ENCODE measurements around the gene RAE1. TPM values are rescaled to one million over a fixed set of nuclear protein-coding genes. Genes with fewer than 3 reads are reported as not detected.

Gene RAE1, protein sequence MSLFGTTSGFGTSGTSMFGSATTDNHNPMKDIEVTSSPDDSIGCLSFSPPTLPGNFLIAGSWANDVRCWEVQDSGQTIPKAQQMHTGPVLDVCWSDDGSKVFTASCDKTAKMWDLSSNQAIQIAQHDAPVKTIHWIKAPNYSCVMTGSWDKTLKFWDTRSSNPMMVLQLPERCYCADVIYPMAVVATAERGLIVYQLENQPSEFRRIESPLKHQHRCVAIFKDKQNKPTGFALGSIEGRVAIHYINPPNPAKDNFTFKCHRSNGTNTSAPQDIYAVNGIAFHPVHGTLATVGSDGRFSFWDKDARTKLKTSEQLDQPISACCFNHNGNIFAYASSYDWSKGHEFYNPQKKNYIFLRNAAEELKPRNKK
- total RNA-seq (10 to 100 TPM; 14.4 to 34.4 (median 22.7) TPM), polyA plus RNA-seq (10 to 100 TPM in 1 of 3 donors, 1 to 10 TPM in 2; 8.8 to 46.9 (median 9.7) TPM)
- long read RNA-seq, donor 1, transcript RAE1-203 (12 exons, 2,639 nt), result major isoform, 14 of 15 reads
- long read RNA-seq, donor 1, partial matches to known transcripts, result 0 of 15 reads
- long read RNA-seq, donor 1, other reads (novel, unspliced or antisense), result 0 of 15 reads
- long read RNA-seq, donor 2, transcript RAE1-203 (12 exons, 2,639 nt), result major isoform, 11 of 13 reads
- long read RNA-seq, donor 2, partial matches to known transcripts, result 0 of 13 reads
- long read RNA-seq, donor 2, other reads (novel, unspliced or antisense), result 0 of 13 reads
- long read RNA-seq, donor 3, transcript RAE1-203 (12 exons, 2,639 nt), result major isoform, 8 of 8 reads
- long read RNA-seq, donor 3, partial matches to known transcripts, result 0 of 8 reads
- long read RNA-seq, donor 3, other reads (novel, unspliced or antisense), result 0 of 8 reads
- long read RNA-seq, donor 4, transcript RAE1-203 (12 exons, 2,639 nt), result major isoform, 34 of 40 reads
- long read RNA-seq, donor 4, partial matches to known transcripts, result 2 of 40 reads
- long read RNA-seq, donor 4, other reads (novel, unspliced or antisense), result 3 of 40 reads
- long read RNA-seq, donor 5, transcript RAE1-203 (12 exons, 2,639 nt), result major isoform, 65 of 69 reads
- long read RNA-seq, donor 5, partial matches to known transcripts, result 1 of 69 reads
- long read RNA-seq, donor 5, other reads (novel, unspliced or antisense), result 2 of 69 reads
- long read RNA-seq, donor 6, transcript RAE1-203 (12 exons, 2,639 nt), result major isoform, 27 of 31 reads
- long read RNA-seq, donor 6, partial matches to known transcripts, result 2 of 31 reads
- long read RNA-seq, donor 6, other reads (novel, unspliced or antisense), result 2 of 31 reads
- long read RNA-seq, donor 7, partial matches to known transcripts, result 0 of 2 reads
- long read RNA-seq, donor 7, other reads (novel, unspliced or antisense), result 0 of 2 reads
- long read RNA-seq, donor 8, transcript RAE1-203 (12 exons, 2,639 nt), result major isoform, 15 of 20 reads
- long read RNA-seq, donor 8, partial matches to known transcripts, result 0 of 20 reads
- long read RNA-seq, donor 8, other reads (novel, unspliced or antisense), result 0 of 20 reads
- long read RNA-seq, donor 9, transcript RAE1-203 (12 exons, 2,639 nt), result major isoform, 9 of 16 reads
- long read RNA-seq, donor 9, partial matches to known transcripts, result 5 of 16 reads
- long read RNA-seq, donor 9, other reads (novel, unspliced or antisense), result 0 of 16 reads
- long read RNA-seq, donor 10, transcript RAE1-203 (12 exons, 2,639 nt), result major isoform, 6 of 8 reads
- long read RNA-seq, donor 10, partial matches to known transcripts, result 0 of 8 reads
- long read RNA-seq, donor 10, other reads (novel, unspliced or antisense), result 0 of 8 reads

DNA sequence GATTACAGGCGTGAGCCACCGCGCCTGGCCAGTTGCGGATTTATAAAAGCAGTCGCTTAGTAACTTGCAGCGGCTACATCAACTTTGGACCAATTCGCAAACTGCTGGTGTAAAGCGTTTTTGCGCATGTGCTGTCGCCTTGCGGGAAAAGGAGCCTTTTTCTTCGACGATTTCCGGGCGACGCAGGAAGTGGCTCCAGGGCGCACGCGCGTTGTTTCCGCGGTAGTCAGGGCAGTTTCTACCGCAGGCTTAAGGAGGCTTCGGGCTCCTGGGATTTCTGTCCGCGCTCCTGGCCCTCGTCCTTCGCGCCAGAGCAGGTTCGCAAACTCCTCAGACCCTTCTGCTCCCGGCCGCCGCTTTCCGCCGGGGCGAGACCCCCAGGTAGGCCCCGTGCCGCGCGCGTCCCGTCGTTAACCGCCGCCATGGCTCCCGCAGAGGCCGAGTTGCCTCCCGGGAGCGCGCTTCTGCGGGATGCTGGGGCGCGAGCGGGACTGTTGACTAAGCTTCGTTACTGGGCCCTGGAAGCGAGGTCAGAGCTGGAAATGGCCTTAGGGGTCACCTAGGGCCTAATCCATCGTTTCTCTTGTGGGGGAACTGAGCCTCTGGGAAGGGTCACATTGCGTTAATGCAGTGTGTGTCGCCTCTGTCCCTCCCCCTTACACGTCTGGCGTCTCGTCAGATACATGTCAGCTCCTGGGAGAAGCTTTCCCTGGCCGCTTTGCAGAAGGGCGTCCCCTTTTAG lies at the start of gene RAE1:
TSS of gene RAE1 (plus strand) at position 214 of the 742 bp plus-strand sequence. CDS start 2,784 bp downstream, outside the sequence.
- Histone ChIP-seq H3K27ac (peak within 1 kb of the TSS in 4 of 5 donors; percentile 34 to 92 (median 72)), H3K36me3 (replicated peaks in 1 of 2) (no peaks in the 10 kb centered on the region), H3K27me3 (no peaks in the 10 kb centered on the region), H3K4me1 (replicated peaks in 1 of 2) (peaks cover 5 to 14% of the 10 kb centered on the region in 2 donors), H3K4me3 (peak within 1 kb of the TSS in 3 of 4 donors; percentile 38 to 83 (median 65)), H3K9me3 (replicated peaks in 1 of 3) (no peaks in the 10 kb centered on the region)
- peak; percentile 88 to 95 (median 93) for DNase-seq
- WGBS, 4 donors, result 0% methylated on average over 18 to 64 of the region's 64 CpGs
- intact Hi-C loops (cut with DNase I), result no loop called here
- TF ChIP-seq, protein P1, sequence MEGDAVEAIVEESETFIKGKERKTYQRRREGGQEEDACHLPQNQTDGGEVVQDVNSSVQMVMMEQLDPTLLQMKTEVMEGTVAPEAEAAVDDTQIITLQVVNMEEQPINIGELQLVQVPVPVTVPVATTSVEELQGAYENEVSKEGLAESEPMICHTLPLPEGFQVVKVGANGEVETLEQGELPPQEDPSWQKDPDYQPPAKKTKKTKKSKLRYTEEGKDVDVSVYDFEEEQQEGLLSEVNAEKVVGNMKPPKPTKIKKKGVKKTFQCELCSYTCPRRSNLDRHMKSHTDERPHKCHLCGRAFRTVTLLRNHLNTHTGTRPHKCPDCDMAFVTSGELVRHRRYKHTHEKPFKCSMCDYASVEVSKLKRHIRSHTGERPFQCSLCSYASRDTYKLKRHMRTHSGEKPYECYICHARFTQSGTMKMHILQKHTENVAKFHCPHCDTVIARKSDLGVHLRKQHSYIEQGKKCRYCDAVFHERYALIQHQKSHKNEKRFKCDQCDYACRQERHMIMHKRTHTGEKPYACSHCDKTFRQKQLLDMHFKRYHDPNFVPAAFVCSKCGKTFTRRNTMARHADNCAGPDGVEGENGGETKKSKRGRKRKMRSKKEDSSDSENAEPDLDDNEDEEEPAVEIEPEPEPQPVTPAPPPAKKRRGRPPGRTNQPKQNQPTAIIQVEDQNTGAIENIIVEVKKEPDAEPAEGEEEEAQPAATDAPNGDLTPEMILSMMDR (IDR thresholded peaks at IDR 0.05), result no peak
- TF ChIP-seq POLR2A (IDR thresholded peaks at IDR 0.05), result peak in 1 of 2 donors; percentile 43

DNA sequence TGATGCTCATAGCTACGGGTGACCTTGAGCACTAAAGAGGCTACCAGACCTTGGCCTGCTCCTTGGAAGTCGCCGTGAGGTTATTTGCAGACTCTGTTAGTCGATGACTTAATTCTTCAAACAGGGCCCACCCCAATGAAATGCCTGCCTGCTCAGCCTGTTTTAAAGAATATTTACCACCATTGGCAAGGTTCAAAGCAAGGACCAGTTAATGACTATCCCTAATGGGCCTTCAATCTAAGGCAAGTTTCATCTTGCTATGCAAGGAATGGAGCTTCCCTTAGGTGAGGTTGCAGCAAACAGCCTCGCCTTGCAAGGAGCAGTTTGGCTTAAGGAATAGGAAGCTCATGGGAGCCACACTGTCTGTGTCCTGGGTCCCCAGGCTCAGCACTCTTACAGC lies 44.3 kb upstream of the RAE1 start:
- Histone ChIP-seq H3K36me3 (replicated peaks in 1 of 2) (no peaks in the 10 kb centered on the region), H3K4me1 (replicated peaks in 1 of 2) (no peaks in the 10 kb centered on the region), H3K9me3 (replicated peaks in 1 of 3) (no peaks in the 10 kb centered on the region), H3K4me3 (no peak overlapping the region), H3K27me3 (peaks cover 9% of the 10 kb centered on the region), H3K27ac (no peak overlapping the region)
- intact Hi-C loops (cut with DNase I), result no loop called here
- DNase-seq, result no peak
- 58 to 71% (median 64%) methylated on average over 5 of the region's 5 CpGs for WGBS, 4 donors
- TF ChIP-seq, protein P1 (IDR thresholded peaks at IDR 0.05), result no peak
- no peak for TF ChIP-seq POLR2A (IDR thresholded peaks at IDR 0.05)

DNA sequence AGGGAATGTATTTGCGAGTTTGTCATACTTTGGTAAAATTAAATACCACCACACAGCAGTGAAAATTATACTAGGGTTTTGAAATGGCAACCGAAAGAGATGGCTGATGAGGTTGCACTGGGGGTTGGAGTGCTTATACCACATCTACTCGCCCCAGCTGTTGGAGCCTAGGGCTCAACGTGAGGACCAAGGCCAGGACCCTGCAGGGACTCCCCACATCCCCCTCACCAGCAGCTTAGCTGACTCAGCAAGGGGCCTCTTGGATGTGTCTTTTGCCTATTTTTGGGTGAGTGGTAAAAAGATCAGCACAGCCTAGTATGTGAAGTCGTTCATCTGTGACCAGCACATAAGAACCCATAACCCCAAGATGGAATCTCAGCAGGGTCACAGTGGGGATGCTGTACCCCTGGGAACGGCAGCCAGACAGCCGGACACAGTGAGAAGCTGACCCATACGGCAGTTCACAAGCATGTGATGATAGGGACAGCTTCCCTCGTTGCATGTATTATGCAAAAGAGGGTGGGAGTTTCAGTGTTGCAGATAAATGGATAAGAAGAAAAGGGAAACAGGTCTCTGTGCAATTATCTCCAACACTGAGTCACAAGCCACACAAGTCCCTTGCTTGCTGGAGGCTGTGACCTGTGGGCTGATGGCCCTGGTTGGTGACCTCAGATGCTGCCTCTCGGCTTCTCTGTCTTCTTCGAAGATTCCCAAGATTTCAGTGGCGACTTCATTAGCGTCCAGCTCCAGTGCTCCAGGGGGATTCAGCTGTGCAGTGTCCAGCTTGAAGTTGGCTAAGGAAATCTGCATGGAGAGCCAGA lies 42.4 kb upstream of the RAE1 start:
- no peak for DNase-seq
- Histone ChIP-seq H3K36me3 (replicated peaks in 1 of 2) (no peaks in the 10 kb centered on the region), H3K27ac (no peak overlapping the region), H3K4me1 (replicated peaks in 1 of 2) (no peaks in the 10 kb centered on the region), H3K27me3 (peaks cover 9% of the 10 kb centered on the region), H3K9me3 (replicated peaks in 1 of 3) (no peaks in the 10 kb centered on the region), H3K4me3 (no peak overlapping the region)
- WGBS, 4 donors, result 53 to 59% (median 56%) methylated on average over 11 to 13 of the region's 13 CpGs
- TF ChIP-seq POLR2A (IDR thresholded peaks at IDR 0.05), result no peak
- TF ChIP-seq, protein P1 (IDR thresholded peaks at IDR 0.05), result no peak
- intact Hi-C loops (cut with DNase I), result no loop called here
